HG03060 (cell line): ENCODE results near the gene SDE2.
"Not testable (repeated sequence)": the region's sequence is repeated elsewhere in the genome, so short reads cannot be mapped to it uniquely, and the experiment has no call there.

Experiments
- ATAC-seq: cut with Tn5 transposase; IDR thresholded peaks from one replicate; pipeline ENCODE4 v1.9.1; 2021; ENCODE audit warnings: low read depth, moderate number of reproducible peaks; ENCODE audit not compliant: unreplicated experiment

The SDE2 gene

GRCh38 chr1:225979421-225979820 lies 19.7 kb downstream of the SDE2 start:
- no peak for ATAC-seq

DNA sequence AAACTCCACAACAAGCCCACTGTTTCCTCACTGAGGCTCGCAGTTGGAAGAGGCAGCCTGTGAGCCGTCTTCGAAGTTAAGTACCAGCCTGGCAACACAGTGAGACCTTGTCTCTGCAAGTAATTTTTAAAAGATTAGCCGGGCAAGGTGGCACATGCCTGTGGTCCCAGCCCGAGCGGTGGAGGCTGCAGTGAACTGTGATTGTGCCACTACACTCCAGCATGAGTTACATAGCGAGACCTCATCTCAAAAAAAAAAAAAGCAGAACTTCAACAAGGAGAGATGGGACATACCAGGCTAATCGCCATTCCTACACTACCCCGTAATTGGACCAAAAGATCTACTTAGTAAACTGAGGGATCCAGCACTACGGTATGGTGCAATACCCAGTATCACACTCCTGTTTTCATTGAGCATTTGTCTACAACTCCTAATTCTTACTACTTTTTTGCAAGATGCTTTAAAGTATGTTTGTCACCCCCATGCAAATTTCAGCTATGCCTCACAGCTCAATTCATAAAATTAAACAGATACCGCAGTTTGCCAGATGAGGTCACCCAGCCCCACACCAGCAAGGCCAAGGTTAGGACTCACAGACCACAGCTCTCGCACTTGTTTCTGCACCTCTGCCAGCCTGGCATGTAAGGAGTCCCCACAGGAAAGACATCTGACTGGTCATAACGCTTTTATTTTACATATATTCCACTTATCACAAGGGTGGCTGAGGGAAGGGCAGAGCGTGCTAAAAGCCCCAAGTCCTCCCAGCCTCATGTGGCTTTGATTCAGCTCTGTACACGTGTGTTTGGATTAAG lies 21.0 kb downstream of the SDE2 start:
- peak; percentile 76 for ATAC-seq

GRCh38 chr1:225975146-225975545 lies 24.0 kb downstream of the SDE2 start:
- not testable (repeated sequence) for ATAC-seq

DNA sequence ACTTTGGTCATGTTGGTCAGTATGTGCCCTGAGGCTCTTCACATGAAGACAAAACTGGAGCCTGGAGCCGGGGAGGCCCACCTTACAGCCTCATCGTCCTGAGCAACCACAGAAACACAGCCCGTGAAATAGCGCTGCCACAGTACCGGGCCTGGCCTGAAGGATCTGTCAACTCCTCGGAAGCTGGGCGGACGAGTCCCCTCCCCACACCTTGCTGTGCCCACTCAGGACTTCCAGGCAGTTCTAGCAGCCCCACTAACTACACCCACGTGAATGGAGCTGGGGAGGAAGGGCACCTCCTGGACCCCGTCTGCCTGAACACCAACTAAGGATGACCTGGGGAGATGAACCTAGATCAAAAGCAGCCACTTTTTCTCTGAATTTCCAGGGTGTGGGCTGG lies 24.7 kb downstream of the SDE2 start:
- no peak for ATAC-seq

GRCh38 chr1:225973158-225973557 lies 26.0 kb downstream of the SDE2 start:
- no peak for ATAC-seq

DNA sequence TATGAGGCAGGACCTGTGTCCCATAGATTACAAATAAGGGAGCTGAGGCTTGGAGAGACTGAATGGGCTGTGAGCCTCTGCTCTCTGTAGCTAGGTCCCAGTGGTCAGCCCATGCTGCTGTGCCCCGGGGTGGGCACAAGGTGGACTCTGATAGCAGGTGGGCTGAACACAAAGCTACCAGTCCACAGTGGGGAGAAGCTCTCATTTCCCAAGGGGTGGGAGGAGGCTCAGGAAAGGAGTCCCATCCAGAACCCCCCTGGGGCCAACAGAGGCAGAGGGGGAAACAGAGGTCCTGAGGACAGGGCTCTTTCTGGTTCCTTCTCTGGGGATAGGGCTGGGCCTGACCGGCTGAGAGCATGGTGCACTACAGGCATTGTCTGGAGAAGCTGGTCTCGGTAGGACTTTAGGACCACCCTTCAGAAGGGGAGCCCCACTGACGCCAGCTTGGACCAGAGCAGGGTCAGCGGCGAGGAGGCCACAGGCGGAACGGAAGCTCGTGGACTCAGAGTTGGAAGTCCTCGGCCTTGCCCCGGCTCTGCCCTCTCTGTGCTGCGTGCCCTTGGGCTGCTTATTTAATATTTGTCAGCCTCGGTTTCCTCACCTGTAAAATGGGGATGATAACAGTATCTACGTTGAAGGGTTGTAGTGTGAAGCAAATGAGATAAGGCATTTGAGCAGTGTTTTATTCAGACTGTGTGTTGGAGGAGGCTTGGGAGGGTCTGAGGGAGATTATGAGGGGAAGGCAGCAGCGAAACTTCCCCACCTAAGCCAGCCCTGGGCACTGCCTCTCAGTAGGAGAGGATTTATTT lies 26.6 kb downstream of the SDE2 start:
- no peak for ATAC-seq

DNA sequence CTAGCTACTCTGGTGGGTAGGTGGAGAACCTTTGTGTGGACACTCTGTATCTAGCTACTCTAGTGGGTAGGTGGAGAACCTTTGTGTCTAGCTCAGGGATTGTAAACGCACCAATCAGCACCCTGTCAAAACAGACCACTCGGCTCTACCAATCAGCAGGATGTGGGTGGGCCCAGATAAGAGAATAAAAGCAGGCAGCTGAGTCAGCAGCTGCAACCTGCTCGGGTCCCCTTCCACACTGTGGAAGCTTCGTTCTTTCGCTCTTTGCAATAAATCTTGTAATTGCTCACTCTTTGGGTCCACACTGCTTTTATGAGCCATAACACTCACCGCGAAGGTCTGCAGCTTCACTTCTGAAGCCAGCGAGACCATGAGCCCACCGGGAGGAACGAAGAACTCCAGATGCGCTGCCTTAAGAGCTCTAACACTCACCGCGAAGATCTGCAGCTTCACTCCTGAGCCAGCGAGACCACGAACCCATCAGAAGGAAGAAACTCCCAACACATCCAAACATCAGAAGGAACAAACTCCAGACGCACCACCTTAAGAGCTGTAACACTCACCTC lies 28.5 kb downstream of the SDE2 start:
- not testable (repeated sequence) for ATAC-seq

GRCh38 chr1:225969751-225970150 lies 29.4 kb downstream of the SDE2 start:
- not testable (repeated sequence) for ATAC-seq

- ATAC-seq = no peak
Observed at GRCh38 chr1:225965231-225965630, 33.9 kb downstream of the SDE2 start.

GRCh38 chr1:225963735-225964530 lies 35.2 kb downstream of the SDE2 start:
- no peak for ATAC-seq

DNA sequence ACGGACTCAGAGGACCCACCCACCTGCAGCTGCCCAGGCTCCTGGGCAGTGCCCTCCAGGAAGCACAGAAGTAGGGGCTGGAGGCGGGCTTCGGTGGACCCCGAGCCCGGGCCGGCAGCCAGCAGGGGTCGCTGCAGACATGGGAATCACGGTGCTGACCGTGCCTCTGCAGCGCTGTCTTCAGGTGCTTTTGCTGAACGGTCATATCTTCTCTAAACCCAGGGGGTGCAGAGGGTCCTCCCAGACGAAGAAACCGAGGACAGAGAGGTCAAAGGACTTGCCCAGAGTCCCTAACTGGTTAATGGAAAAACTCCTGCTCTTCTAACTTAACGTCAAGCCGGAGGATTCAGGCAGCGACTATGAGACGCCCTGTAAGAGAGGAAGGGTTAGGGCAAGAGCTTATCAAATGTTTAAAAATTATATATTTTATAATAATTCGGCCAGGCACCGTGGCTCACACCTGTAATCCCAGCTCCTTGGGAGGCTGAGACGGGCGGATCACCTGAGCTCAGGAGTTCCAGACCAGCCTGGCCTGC lies 36.6 kb downstream of the SDE2 start:
- no peak for ATAC-seq

- no peak for ATAC-seq
Observed at GRCh38 chr1:225961659-225962439, 37.3 kb downstream of the SDE2 start.

DNA sequence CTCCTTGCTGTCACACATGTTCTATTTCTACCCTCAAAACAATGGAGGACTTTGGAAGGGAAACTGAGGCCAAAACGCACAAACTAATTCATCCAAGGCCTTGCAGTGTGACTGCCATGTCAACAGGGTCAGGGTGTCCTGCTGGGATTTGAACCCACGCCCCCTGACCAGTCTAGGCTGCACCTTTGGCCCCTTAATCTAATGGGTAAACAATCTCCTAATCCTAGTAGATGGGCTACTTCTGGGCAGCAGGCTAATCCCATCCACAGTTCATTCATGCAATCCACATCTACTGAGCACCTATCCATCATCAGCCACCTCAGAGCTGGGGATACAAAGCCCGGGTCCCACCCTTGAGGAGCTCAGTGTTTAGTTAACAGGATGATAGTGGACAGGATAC lies 41.1 kb downstream of the SDE2 start:
- no peak for ATAC-seq

- no peak for ATAC-seq
Observed at GRCh38 chr1:225954753-225955152, 44.4 kb downstream of the SDE2 start.

DNA sequence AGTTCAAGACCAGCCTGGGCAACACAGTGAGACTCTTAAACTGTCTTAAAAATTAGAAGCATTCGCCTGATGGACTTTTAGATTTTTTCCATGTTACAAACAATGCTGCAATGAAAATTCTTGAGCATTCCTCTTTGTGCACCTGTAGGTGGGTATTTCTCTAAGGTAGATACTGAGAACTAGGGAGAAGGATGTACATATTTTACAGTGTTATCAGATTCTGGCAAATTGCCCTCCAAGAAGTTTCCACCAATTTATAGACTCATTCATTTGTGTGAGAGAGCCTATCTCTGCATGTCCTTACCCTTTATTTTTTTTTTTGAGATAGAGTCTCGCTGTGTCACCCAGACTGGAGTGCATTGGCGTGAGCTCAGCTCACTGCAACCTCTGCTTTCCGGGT lies 45.8 kb downstream of the SDE2 start:
- no peak for ATAC-seq

DNA sequence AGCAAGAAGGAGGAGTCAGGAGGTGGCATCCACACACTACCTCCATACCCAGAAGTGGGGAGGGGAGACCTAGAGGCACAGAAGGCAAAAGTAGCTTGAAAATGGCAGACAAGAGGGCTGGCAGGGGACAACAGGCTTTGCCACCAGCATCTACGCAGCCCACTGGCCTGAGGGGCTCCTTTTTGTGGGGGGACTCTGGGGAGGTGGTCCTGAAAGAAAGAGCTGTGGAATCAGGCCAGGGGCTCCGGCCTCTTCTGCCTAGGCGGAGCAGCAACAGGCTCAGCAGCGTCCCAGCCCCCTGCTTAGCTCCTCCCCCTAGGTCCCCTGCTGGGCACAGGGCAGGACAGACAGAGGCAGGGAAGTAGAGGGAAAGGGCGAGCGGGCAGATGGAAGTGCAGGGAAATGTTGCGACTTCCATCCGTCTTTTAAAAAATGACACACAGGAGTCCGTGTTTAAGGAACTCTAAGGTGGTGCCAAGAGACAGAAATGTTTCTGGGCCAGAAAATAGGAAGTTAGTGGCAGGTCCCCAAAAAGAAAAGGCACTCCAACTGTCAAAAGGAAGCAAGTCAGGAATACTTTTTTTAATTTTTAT lies 48.1 kb downstream of the SDE2 start:
- no peak for ATAC-seq

- no peak for ATAC-seq
Observed at GRCh38 chr1:225949041-225949440, 50.1 kb downstream of the SDE2 start.

GRCh38 chr1:225946803-225947202 lies 52.3 kb downstream of the SDE2 start:
- ATAC-seq = no peak

DNA sequence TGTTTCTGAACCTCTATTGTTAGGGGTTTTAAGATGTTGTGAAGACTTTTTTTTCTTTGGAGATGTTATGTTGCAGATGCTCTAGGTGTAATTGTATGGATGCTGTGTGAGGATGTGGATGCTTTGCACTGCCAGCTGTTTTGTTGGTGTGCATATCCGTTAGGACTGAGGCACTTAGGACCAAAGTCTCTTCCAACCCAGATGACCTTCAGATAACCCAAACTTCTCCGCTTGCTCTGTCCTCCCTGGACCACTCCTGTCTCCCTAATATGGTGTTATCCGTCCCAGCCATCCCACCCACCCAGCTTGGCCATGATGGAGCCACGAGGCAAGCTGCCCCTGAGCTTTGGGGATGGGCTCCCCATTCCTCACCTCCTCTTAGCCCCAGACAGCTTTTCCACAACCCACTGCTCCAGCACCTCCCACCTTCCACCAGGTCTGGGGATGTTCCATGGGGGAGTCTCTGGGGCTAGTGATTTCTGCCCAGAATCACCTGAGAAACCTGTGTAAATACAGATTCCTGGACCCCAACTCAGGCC lies 53.0 kb downstream of the SDE2 start:
- no peak for ATAC-seq
